Natural killer cell (primary cell): ENCODE measurements around the gene KIZ. TPM values are rescaled to one million over a fixed set of nuclear protein-coding genes. Genes with fewer than 3 reads are reported as not detected.

Source experiments
- ATAC-seq, 3 donors: fragments of 150-1000 bp in 2 of 3; fragments of 200-7000 bp in 1 of 3; cut with Tn5 transposase; 1 replicate in 1 of 3; 2 replicates in 2 of 3; pipeline ENCODE4 v1.10.0; 2021; ENCODE audit warnings: mild to moderate bottlenecking in 2 of 3, moderate library complexity in 2 of 3
- DNase-seq, 2 donors: peaks; one replicate each; pipeline versions ENCODE4 v3.0.0 to v3.0.0-alpha.2; 2013 to 2021; ENCODE audit warnings: mixed read lengths in 1 of 2
- H3K27ac ChIP-seq: one replicate; pipeline ENCODE4 v1.5.1; 2013; ENCODE audit warnings: mild to moderate bottlenecking, low read length
- H3K27me3 ChIP-seq: one replicate; pipeline ENCODE4 v1.6.1; 2013; ENCODE audit warnings: low read length; ENCODE audit not compliant: control insufficient read depth, insufficient read depth
- H3K36me3 ChIP-seq: one replicate; pipeline ENCODE4 v1.6.1; 2013; ENCODE audit warnings: low read length; ENCODE audit not compliant: control insufficient read depth, insufficient read depth
- H3K4me1 ChIP-seq: one replicate; pipeline ENCODE4 v1.6.1; 2013; ENCODE audit warnings: low read length; ENCODE audit not compliant: control insufficient read depth, insufficient read depth
- H3K4me3 ChIP-seq: one replicate; pipeline ENCODE4 v1.5.1; 2013; ENCODE audit warnings: low read length
- H3K9me3 ChIP-seq: one replicate; pipeline ENCODE4 v1.6.1; 2013; ENCODE audit warnings: low read length; ENCODE audit not compliant: control insufficient read depth, insufficient read depth
- H3K27ac Mint-ChIP-seq, 2 donors: one replicate each; pipeline ENCODE4 v1.8.0; 2022; ENCODE audit warnings: mild to moderate bottlenecking in 2 of 2, mixed read lengths in 2 of 2, moderate library complexity in 1 of 2
- H3K27me3 Mint-ChIP-seq, 2 donors: one replicate each; pipeline ENCODE4 v1.8.0; 2022; ENCODE audit warnings: low read depth in 2 of 2, mixed read lengths in 2 of 2
- H3K36me3 Mint-ChIP-seq: one replicate; pipeline ENCODE4 v1.8.0; 2022; ENCODE audit warnings: mixed read lengths
- H3K4me1 Mint-ChIP-seq, 2 donors: one replicate each; pipeline ENCODE4 v1.8.0; 2022; ENCODE audit warnings: mixed read lengths in 2 of 2
- H3K4me3 Mint-ChIP-seq: one replicate; pipeline ENCODE4 v1.8.0; 2022; ENCODE audit warnings: mild to moderate bottlenecking, moderate library complexity, mixed read lengths
- H3K9me3 Mint-ChIP-seq, 2 donors: one replicate each; pipeline ENCODE4 v1.8.0; 2022; ENCODE audit warnings: mixed read lengths in 2 of 2
- CTCF ChIP-seq: fragments of 200-600 bp; IDR thresholded peaks from one replicate; pipeline ENCODE4 v1.8.0; 2022; ENCODE audit warnings: antibody characterized with exemption
- WGBS: methylation state at CpG from one replicate; pipeline ENCODE4 v1.1.7; 2013; ENCODE audit warnings: missing lambda C conversion rate; ENCODE audit not compliant: insufficient coverage; 5-methylcytosine and 5-hydroxymethylcytosine counted together
- intact Hi-C: fragments of 100-400 bp; cut with micrococcal nuclease; formaldehyde crosslinking; loops from one replicate; pipeline ENCODE4 v1.14.2; 2022
- total RNA-seq, 4 donors: library from RNA; stranded (reverse); fragments of 120-200 nt in 1 of 4; gene quantifications; one replicate each; pipeline versions ENCODE4 v1.2.3 to v1.2.4, GENCODE V29; 2013 to 2022

The KIZ gene
- total RNA-seq, 3 donors from 2014 or later (not counting 1 experiment from before 2014, with no cell fraction given): 32.9 to 38.2 (median 35.3) TPM

GRCh38 chr20:21157006-21157405 lies 31.1 kb downstream of the KIZ start:
- Histone ChIP-seq H3K9me3 (no peaks in the 10 kb centered on the region), H3K4me1 (no peaks in the 10 kb centered on the region), H3K4me3 (no peak overlapping the region), H3K36me3 (peaks cover 5% of the 10 kb centered on the region), H3K27me3 (no peaks in the 10 kb centered on the region), H3K27ac (no peak overlapping the region)
- 88% methylated on average over 2 of the region's 4 CpGs for WGBS
- Mint-ChIP-seq H3K27ac (no peak overlapping the region), H3K4me3 (no peak overlapping the region), H3K27me3 (no peaks in the 10 kb centered on the region), H3K9me3 (no peaks in the 10 kb centered on the region), H3K4me1 (peaks cover 6% of the 10 kb centered on the region in 2 donors), H3K36me3 (peaks cover 4% of the 10 kb centered on the region)
- intact Hi-C loops: no loop called here
- no peak for TF ChIP-seq CTCF
- no peak for DNase-seq
- no peak for ATAC-seq

GRCh38 chr20:21159658-21160380 lies 33.9 kb downstream of the KIZ start:
- Histone ChIP-seq H3K27ac (no peak overlapping the region), H3K36me3 (peaks cover 19% of the 10 kb centered on the region), H3K27me3 (no peaks in the 10 kb centered on the region), H3K4me1 (no peaks in the 10 kb centered on the region), H3K9me3 (no peaks in the 10 kb centered on the region), H3K4me3 (no peak overlapping the region)
- Mint-ChIP-seq H3K36me3 (peaks cover 18% of the 10 kb centered on the region), H3K9me3 (no peaks in the 10 kb centered on the region), H3K27me3 (no peaks in the 10 kb centered on the region), H3K4me1 (peaks cover 6% of the 10 kb centered on the region in 2 donors), H3K4me3 (no peak overlapping the region), H3K27ac (no peak overlapping the region)
- WGBS: 82% methylated on average over 4 of the region's 6 CpGs
- TF ChIP-seq CTCF: no peak
- ATAC-seq (no peak), DNase-seq (no peak)
- intact Hi-C loops: no loop called here

GRCh38 chr20:21161926-21162325 lies 36.0 kb downstream of the KIZ start:
- ATAC-seq (no peak), DNase-seq (no peak)
- H3K27ac Mint-ChIP-seq: no peak overlapping the region
- Histone ChIP-seq H3K4me3 (no peak overlapping the region), H3K36me3 (peaks cover 19% of the 10 kb centered on the region), H3K27ac (no peak overlapping the region), H3K4me1 (peaks cover 8% of the 10 kb centered on the region), H3K9me3 (no peaks in the 10 kb centered on the region), H3K27me3 (no peaks in the 10 kb centered on the region)
- H3K36me3 Mint-ChIP-seq: peaks cover 18% of the 10 kb centered on the region
- H3K4me1 Mint-ChIP-seq: peaks cover 15% of the 10 kb centered on the region in 2 donors
- no peaks in the 10 kb centered on the region for H3K9me3 Mint-ChIP-seq
- intact Hi-C loops: no loop called here
- H3K4me3 Mint-ChIP-seq: no peak overlapping the region
- 95% methylated on average over 5 of the region's 5 CpGs for WGBS
- H3K27me3 Mint-ChIP-seq: no peaks in the 10 kb centered on the region
- no peak for TF ChIP-seq CTCF

GRCh38 chr20:21162631-21163030 lies 36.7 kb downstream of the KIZ start:
- TF ChIP-seq CTCF: no peak
- WGBS: 94% methylated on average over 3 of the region's 3 CpGs
- Histone ChIP-seq H3K4me3 (no peak overlapping the region), H3K36me3 (peaks cover 19% of the 10 kb centered on the region), H3K27me3 (no peaks in the 10 kb centered on the region), H3K27ac (no peak overlapping the region), H3K4me1 (peaks cover 11% of the 10 kb centered on the region), H3K9me3 (no peaks in the 10 kb centered on the region)
- ATAC-seq (no peak), DNase-seq (no peak)
- intact Hi-C loops: no loop called here
- peaks cover 18% of the 10 kb centered on the region for H3K36me3 Mint-ChIP-seq
- H3K4me1 Mint-ChIP-seq: peaks cover 13 to 15% of the 10 kb centered on the region in 2 donors
- no peak overlapping the region for H3K4me3 Mint-ChIP-seq
- H3K27ac Mint-ChIP-seq: no peak overlapping the region
- H3K9me3 Mint-ChIP-seq: no peaks in the 10 kb centered on the region
- no peaks in the 10 kb centered on the region for H3K27me3 Mint-ChIP-seq
